ENCODE measurements around the gene RALA.

- TF ChIP-seq CTCF (conservative IDR thresholded peaks at IDR 0.05) (no peak), EZH2 (IDR thresholded peaks at IDR 0.05; ENCODE audit: low read depth) (no peak)
These were observed 1.5 kb upstream of the RALA start for GRCh38 chr7:39621784-39622411.
